SK-N-SH treated with all-trans-retinoic acid at 6 μM for 48 hours (cell line): ENCODE results near the gene CHSY3.

ENCODE experiments used
- PPARA ChIP-seq: fragments of 250-450 bp; sonication (Bioruptor Pico); IDR thresholded peaks from 2 replicates; pipeline ENCODE4 v1.5.0; 2020; ENCODE audit warnings: mild to moderate bottlenecking, borderline replicate concordance
- TF ChIP-seq, protein P1 (sequence below): fragments of 250-450 bp; sonication (Bioruptor Pico); IDR thresholded peaks from 2 replicates; pipeline ENCODE4 v1.5.1; 2020; ENCODE audit warnings: low read depth, mild to moderate bottlenecking, moderate library complexity

DNA sequence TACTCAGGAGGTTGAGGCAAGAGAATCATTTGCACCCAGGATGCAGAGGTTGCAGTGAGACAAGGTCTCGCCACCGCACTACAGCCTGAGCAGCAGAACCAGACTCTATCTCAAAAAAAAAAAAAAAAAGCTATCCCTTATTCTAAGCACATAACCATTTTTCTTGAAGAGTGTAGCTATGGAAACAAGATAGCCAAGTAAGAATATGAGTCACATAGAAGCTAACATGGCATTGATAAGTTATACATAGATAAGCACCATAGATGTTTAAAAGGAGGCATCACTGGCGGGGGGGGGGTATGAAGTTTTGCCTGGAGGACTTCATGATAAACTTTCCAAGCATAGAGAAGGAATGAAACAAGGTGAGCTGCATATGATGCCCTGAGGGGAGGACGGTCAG is 26.0 kb downstream of the CHSY3 start:
- TF ChIP-seq PPARA (CRISPR knock-in tag), result no peak
- TF ChIP-seq, protein P1, sequence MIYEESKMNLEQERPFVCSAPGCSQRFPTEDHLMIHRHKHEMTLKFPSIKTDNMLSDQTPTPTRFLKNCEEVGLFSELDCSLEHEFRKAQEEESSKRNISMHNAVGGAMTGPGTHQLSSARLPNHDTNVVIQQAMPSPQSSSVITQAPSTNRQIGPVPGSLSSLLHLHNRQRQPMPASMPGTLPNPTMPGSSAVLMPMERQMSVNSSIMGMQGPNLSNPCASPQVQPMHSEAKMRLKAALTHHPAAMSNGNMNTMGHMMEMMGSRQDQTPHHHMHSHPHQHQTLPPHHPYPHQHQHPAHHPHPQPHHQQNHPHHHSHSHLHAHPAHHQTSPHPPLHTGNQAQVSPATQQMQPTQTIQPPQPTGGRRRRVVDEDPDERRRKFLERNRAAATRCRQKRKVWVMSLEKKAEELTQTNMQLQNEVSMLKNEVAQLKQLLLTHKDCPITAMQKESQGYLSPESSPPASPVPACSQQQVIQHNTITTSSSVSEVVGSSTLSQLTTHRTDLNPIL (CRISPR knock-in tag), result no peak
